Activated T-helper 17 cell treated with anti-CD3 and anti-CD28 coated beads, Interleukin-2, amount 50 U/mL, for 72 hours (primary cell): ENCODE data around the gene ZNF423. TPM values are rescaled to one million over a fixed set of nuclear protein-coding genes. Genes with fewer than 3 reads are reported as not detected.

Experiments
- ATAC-seq: fragments of 150-1000 bp; cut with Tn5 transposase; replicated peaks from 2 replicates; pipeline ENCODE4 v1.10.0; 2021; ENCODE audit warnings: mild to moderate bottlenecking, moderate library complexity
- H3K27ac Mint-ChIP-seq: one replicate; pipeline ENCODE4 v1.8.0; 2022; ENCODE audit warnings: mixed read lengths
- H3K27me3 Mint-ChIP-seq: one replicate; pipeline ENCODE4 v1.8.0; 2022; ENCODE audit warnings: mixed read lengths
- H3K36me3 Mint-ChIP-seq: one replicate; pipeline ENCODE4 v1.8.0; 2022; ENCODE audit warnings: low read depth, mild to moderate bottlenecking, mixed read lengths
- H3K4me1 Mint-ChIP-seq: one replicate; pipeline ENCODE4 v1.8.0; 2022; ENCODE audit warnings: mixed read lengths
- H3K4me3 Mint-ChIP-seq: one replicate; pipeline ENCODE4 v1.8.0; 2022; ENCODE audit warnings: mild to moderate bottlenecking, mixed read lengths
- H3K9me3 Mint-ChIP-seq: one replicate; pipeline ENCODE4 v1.8.0; 2022; ENCODE audit warnings: mixed read lengths
- total RNA-seq, 2 donors: library from RNA; stranded (reverse); gene quantifications; one replicate each; pipeline ENCODE4 v1.2.3, GENCODE V29; 2022

ZNF423 gene
- total RNA-seq, 2 donors from 2014 or later = not detected

- H3K4me3 Mint-ChIP-seq = no peak overlapping the region
- ATAC-seq = no peak
- H3K4me1 Mint-ChIP-seq = no peaks in the 10 kb centered on the region
- H3K36me3 Mint-ChIP-seq = no peaks in the 10 kb centered on the region
- peaks cover 6% of the 10 kb centered on the region for H3K27me3 Mint-ChIP-seq
- no peaks in the 10 kb centered on the region for H3K9me3 Mint-ChIP-seq
- H3K27ac Mint-ChIP-seq = no peak overlapping the region
These were observed 267.1 kb downstream of the ZNF423 start for GRCh38 chr16:49588729-49589384.

- Mint-ChIP-seq H3K27me3 (peaks cover 6% of the 10 kb centered on the region), H3K27ac (no peak overlapping the region), H3K36me3 (no peaks in the 10 kb centered on the region), H3K4me3 (no peak overlapping the region), H3K9me3 (no peaks in the 10 kb centered on the region), H3K4me1 (no peaks in the 10 kb centered on the region)
- no peak for ATAC-seq
These were observed 267.9 kb downstream of the ZNF423 start for GRCh38 chr16:49588026-49588425.

DNA sequence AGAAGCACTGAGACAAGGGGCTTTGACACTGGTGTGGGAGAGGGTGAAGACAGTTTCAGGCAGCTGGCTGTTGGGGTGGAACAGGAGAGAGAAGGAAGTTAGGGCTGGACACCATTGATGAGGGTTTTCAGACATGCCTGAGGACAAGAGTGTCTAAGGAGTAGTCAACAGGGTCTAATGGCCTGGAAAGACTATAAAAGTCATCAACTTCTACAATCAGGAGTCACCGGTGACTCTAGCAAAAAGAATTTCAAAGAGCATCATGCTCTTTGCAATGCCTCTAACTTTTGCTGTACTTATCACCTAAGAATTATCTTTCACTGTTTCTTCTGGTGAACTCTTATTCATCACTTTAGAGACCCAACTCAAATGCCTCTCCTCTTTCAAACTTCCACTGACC is 268.4 kb downstream of the ZNF423 start:
- ATAC-seq = no peak
- Mint-ChIP-seq H3K9me3 (no peaks in the 10 kb centered on the region), H3K4me1 (no peaks in the 10 kb centered on the region), H3K36me3 (no peaks in the 10 kb centered on the region), H3K4me3 (no peak overlapping the region), H3K27ac (no peak overlapping the region), H3K27me3 (peaks cover 6% of the 10 kb centered on the region)

DNA sequence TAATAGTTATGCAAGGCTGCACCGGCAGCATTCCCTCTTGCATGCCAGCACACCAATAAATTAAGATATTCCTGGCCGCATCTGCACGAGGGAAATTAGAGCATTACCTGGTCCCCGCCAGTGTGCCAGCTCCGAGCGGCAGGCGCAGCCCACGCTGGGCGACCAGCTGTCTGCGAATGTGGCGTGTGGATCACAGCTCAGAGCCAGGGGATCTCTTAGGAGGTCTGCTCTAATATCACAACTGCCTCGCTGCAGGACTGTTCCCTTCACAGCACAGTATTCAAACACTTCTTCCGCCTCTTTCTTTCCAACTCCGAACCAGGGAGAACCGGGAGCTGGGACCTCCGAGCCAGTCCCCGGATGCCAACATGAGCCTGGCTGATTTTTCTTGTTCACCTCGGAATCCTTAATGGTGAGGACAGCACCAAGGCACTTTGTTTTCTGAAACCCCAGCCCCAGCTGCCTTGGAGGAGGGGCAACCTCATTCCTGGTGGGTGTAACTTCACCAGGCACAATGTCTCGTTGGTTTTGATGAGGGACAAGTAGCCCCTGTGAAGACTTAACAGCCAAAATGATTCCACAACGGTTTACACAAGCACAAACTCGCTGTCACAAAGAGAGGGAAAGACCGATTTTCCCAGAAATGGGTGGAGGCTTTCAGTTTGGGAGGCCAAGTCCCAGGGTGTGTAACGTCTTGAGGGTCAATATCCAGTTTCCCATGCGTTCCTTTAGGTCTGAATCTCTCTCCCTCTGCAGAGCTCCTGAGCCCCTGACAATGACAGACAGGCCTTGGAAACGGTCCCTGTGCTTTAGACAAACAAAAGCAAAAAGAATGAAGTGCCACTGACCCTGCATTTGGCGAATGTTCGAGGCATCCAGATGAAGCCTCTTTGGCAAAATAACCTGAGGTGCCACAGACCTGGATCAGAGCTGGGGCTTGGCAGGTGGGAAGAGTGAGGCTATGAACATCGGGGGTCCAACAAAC is 269.2 kb downstream of the ZNF423 start:
- no peaks in the 10 kb centered on the region for H3K9me3 Mint-ChIP-seq
- peaks cover 6% of the 10 kb centered on the region for H3K27me3 Mint-ChIP-seq
- H3K4me1 Mint-ChIP-seq = no peaks in the 10 kb centered on the region
- no peak overlapping the region for H3K27ac Mint-ChIP-seq
- no peaks in the 10 kb centered on the region for H3K36me3 Mint-ChIP-seq
- ATAC-seq = no peak
- H3K4me3 Mint-ChIP-seq = no peak overlapping the region

GRCh38 chr16:49585143-49585832 is 270.6 kb downstream of the ZNF423 start:
- ATAC-seq = no peak
- Mint-ChIP-seq H3K9me3 (no peaks in the 10 kb centered on the region), H3K4me3 (no peak overlapping the region), H3K27me3 (peaks cover 6% of the 10 kb centered on the region), H3K36me3 (no peaks in the 10 kb centered on the region), H3K4me1 (no peaks in the 10 kb centered on the region), H3K27ac (no peak overlapping the region)

DNA sequence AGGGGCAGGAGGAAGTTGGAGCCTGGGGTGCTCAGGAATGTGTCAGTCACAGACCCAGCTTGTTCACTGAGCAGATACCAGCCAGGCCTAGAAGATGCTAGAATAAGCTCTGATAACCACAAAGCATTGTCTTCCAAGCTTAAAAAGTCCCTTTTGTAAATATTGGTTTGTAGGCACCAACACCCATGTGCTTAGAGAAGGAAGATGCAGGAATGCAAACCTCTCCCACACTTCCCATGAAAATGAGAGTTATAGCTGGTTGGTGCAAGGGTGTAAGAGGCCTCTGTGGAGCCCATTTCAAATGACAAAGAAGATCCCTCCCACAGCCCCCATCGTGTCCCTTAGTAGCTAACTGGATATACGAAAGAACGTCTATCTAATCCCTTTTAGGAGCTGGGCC is 272.0 kb downstream of the ZNF423 start:
- no peaks in the 10 kb centered on the region for H3K9me3 Mint-ChIP-seq
- no peaks in the 10 kb centered on the region for H3K36me3 Mint-ChIP-seq
- no peak for ATAC-seq
- peaks cover under 1% of the 10 kb centered on the region for H3K27me3 Mint-ChIP-seq
- no peak overlapping the region for H3K27ac Mint-ChIP-seq
- no peak overlapping the region for H3K4me3 Mint-ChIP-seq
- no peaks in the 10 kb centered on the region for H3K4me1 Mint-ChIP-seq

- no peak overlapping the region for H3K27ac Mint-ChIP-seq
- no peaks in the 10 kb centered on the region for H3K9me3 Mint-ChIP-seq
- ATAC-seq = no peak
- no peaks in the 10 kb centered on the region for H3K27me3 Mint-ChIP-seq
- H3K4me3 Mint-ChIP-seq = no peak overlapping the region
- H3K36me3 Mint-ChIP-seq = no peaks in the 10 kb centered on the region
- H3K4me1 Mint-ChIP-seq = no peaks in the 10 kb centered on the region
These were observed 274.1 kb downstream of the ZNF423 start for GRCh38 chr16:49581630-49582298.

GRCh38 chr16:49580751-49581303 is 275.1 kb downstream of the ZNF423 start:
- H3K9me3 Mint-ChIP-seq = no peaks in the 10 kb centered on the region
- no peak overlapping the region for H3K4me3 Mint-ChIP-seq
- no peaks in the 10 kb centered on the region for H3K27me3 Mint-ChIP-seq
- no peak for ATAC-seq
- no peak overlapping the region for H3K27ac Mint-ChIP-seq
- H3K36me3 Mint-ChIP-seq = no peaks in the 10 kb centered on the region
- H3K4me1 Mint-ChIP-seq = no peaks in the 10 kb centered on the region

- no peak overlapping the region for H3K4me3 Mint-ChIP-seq
- H3K27ac Mint-ChIP-seq = no peak overlapping the region
- no peak for ATAC-seq
- no peaks in the 10 kb centered on the region for H3K27me3 Mint-ChIP-seq
- H3K36me3 Mint-ChIP-seq = no peaks in the 10 kb centered on the region
- H3K4me1 Mint-ChIP-seq = no peaks in the 10 kb centered on the region
- no peaks in the 10 kb centered on the region for H3K9me3 Mint-ChIP-seq
These were observed 277.4 kb downstream of the ZNF423 start for GRCh38 chr16:49578435-49579024.

- no peak overlapping the region for H3K27ac Mint-ChIP-seq
- H3K27me3 Mint-ChIP-seq = no peaks in the 10 kb centered on the region
- ATAC-seq = no peak
- H3K4me3 Mint-ChIP-seq = no peak overlapping the region
- no peaks in the 10 kb centered on the region for H3K4me1 Mint-ChIP-seq
- H3K36me3 Mint-ChIP-seq = no peaks in the 10 kb centered on the region
- H3K9me3 Mint-ChIP-seq = no peaks in the 10 kb centered on the region
These were observed 277.9 kb downstream of the ZNF423 start for GRCh38 chr16:49578018-49578417.

GRCh38 chr16:49576941-49577340 is 279.0 kb downstream of the ZNF423 start:
- Mint-ChIP-seq H3K27ac (no peak overlapping the region), H3K9me3 (no peaks in the 10 kb centered on the region), H3K36me3 (no peaks in the 10 kb centered on the region), H3K27me3 (no peaks in the 10 kb centered on the region), H3K4me3 (no peak overlapping the region), H3K4me1 (no peaks in the 10 kb centered on the region)
- no peak for ATAC-seq

- Mint-ChIP-seq H3K4me3 (no peak overlapping the region), H3K27me3 (no peaks in the 10 kb centered on the region), H3K36me3 (no peaks in the 10 kb centered on the region), H3K4me1 (no peaks in the 10 kb centered on the region), H3K9me3 (no peaks in the 10 kb centered on the region), H3K27ac (no peak overlapping the region)
- ATAC-seq = no peak
These were observed 279.8 kb downstream of the ZNF423 start for GRCh38 chr16:49576173-49576494.

- Mint-ChIP-seq H3K4me1 (no peaks in the 10 kb centered on the region), H3K36me3 (no peaks in the 10 kb centered on the region), H3K4me3 (no peak overlapping the region), H3K27ac (no peak overlapping the region), H3K9me3 (no peaks in the 10 kb centered on the region), H3K27me3 (no peaks in the 10 kb centered on the region)
- no peak for ATAC-seq
These were observed 280.4 kb downstream of the ZNF423 start for GRCh38 chr16:49575346-49576172.
